GM12865 (cell line): Measurements from ENCODE around the gene SLC12A7.
"Not testable (repeated sequence)": the region's sequence is repeated elsewhere in the genome, so short reads cannot be mapped to it uniquely, and the experiment has no call there.

Experiments used
- DNase-seq: peaks from one replicate; pipeline ENCODE4 v3.0.0; 2010; ENCODE audit warnings: low read depth
- H3K4me3 ChIP-seq: 2 replicates; pipeline ENCODE4 v1.5.1; 2011; ENCODE audit warnings: mild to moderate bottlenecking, low read depth, low read length, control low read depth
- TF ChIP-seq, protein P1 (sequence below): IDR thresholded peaks from 2 replicates; pipeline ENCODE4 v1.5.1; 2011; ENCODE audit warnings: low read length, control low read depth, low read depth, inconsistent platforms; ENCODE audit not compliant: insufficient read depth; ENCODE audit errors: missing control alignments

The SLC12A7 gene

DNA sequence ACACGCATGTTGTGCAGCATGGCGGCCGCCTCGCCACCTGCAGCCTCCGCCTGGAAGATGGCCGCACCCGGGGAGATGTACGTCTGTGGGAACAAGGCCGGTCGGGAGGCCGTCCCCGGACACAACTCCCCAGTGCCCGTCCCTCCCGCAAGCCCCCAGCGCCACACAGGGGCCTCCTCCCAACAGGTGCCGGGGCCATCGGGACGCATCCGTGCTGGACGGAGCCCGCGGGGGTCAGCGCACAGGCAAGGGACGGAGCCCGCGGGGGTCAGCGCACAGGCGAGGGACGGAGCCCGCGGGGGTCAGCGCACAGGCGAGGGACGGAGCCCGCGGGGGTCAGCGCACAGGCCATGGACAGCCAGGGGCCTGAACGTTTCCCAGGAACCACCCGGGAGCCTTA, 26.5 kb downstream of the SLC12A7 start:
- no peak for DNase-seq
- no peak overlapping the region for H3K4me3 ChIP-seq
- TF ChIP-seq, protein P1, sequence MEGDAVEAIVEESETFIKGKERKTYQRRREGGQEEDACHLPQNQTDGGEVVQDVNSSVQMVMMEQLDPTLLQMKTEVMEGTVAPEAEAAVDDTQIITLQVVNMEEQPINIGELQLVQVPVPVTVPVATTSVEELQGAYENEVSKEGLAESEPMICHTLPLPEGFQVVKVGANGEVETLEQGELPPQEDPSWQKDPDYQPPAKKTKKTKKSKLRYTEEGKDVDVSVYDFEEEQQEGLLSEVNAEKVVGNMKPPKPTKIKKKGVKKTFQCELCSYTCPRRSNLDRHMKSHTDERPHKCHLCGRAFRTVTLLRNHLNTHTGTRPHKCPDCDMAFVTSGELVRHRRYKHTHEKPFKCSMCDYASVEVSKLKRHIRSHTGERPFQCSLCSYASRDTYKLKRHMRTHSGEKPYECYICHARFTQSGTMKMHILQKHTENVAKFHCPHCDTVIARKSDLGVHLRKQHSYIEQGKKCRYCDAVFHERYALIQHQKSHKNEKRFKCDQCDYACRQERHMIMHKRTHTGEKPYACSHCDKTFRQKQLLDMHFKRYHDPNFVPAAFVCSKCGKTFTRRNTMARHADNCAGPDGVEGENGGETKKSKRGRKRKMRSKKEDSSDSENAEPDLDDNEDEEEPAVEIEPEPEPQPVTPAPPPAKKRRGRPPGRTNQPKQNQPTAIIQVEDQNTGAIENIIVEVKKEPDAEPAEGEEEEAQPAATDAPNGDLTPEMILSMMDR, result no peak

DNA sequence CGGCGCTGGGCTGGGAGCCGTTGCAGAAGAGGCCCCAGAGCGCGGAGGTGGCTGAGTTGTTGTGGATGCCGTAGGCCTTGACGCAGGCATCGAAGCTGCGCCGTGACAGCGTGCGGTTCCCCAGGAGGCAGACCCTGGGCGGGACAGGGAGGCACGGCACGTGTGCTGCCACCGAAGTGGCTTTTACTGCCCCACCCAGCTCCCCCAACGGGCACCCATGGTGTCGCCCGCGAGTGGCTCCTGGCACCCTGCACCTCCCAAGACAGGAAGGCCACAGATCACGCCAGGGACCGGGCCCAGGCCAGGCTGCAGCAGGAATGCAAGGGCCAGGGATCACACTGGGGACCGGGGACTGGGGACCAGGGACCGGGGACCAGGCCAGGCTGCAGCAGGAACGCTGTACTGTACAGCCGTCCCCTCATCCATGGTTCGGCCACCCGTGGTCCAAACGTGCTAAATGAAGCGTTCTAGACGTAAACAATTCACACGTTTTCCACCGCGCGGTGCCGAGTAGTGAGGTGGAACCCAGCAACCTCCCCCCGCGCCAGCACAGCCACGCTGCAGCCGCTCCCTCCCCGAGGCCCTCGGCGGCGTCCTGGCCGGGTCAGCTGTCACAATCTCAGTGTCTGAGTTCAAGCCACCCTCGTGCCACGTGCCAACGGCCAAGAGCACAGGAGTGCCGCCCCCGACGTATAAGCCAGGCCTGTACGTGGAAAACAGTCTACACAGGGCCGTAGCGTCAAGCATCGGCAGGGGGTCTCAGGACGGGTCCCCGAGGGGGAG, 27.8 kb downstream of the SLC12A7 start:
- no peak for DNase-seq
- H3K4me3 ChIP-seq, result no peak overlapping the region
- TF ChIP-seq, protein P1, result no peak

DNA sequence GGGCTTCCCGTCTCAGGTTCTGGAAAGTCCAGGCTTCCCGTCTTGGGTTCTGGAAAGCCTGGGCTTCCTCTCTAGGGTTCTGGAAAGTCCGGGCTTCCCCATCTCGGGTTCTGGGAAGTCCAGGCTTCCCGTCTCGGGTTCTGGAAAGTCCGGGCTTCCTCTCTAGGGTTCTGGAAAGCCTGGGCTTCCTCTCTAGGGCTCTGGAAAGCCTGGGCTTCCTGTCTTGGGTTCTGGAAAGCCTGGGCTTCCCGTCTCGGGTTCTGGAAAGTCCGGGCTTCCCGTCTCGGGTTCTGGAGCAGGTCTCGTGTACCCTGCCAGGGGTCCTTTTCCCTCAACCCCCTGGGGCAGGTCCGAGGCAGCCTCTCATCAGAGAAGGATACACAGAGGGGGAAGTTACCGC, 28.8 kb downstream of the SLC12A7 start:
- not testable (repeated sequence) for H3K4me3 ChIP-seq, DNase-seq

DNA sequence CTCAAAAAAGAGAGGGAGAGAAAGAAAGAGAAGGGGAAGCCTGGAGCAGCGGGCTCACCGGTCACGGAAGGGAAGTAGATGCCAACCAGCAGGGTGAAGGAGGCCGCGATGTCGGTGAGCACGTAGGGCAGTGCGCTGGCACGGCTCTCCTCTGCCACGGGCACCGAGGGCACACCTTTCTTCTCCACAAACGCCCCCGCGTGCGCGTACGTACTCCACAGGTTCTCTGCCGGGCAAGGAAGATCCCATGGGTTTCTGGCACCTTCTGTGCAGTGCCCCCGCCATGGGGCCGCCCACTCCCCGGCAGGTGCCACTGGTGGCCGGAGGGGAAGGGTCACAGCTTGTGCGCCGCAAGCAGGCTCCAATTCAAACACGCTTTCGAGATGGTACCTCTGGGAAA, 30.3 kb downstream of the SLC12A7 start:
- no peak for DNase-seq
- no peak overlapping the region for H3K4me3 ChIP-seq
- TF ChIP-seq, protein P1, result no peak

DNA sequence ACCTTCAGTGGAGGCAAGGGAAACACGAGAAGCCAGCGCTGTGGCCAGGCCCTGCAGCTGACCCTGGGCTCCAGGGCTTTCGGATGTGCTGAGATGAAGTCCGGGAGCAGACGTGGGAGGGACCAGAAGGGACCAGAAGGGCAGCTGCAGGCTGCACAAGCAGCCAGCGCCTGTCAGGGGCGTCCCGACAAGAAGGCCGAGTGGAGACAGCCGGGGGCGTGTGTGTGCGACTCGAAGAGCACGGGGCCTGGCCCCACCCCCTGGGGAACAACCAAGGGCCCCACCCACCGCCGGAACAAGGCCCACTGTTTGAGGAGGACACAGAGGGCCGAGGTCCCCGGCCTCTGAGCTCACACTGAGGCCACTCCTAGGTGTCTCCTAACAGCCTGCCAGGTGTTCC, 31.4 kb downstream of the SLC12A7 start:
- TF ChIP-seq, protein P1, result no peak
- no peak for DNase-seq
- H3K4me3 ChIP-seq, result no peak overlapping the region

DNA sequence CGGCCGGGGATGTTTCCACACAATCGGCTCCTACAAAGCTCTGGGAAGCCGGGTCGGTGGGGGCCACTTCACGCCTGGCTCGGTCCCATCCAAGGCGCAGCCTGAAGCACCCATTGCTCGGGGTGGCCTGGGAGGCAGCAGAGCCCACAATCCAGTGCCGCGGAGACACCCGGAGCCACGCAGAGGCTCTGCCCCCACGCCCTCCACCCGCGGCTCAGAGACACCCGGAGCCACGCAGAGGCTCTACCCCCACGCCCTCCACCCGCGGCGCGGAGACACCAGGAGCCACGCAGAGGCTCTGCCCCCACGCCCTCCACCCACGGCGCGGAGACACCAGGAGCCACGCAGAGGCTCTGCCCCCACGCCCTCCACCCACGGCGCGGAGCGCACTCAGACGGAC, 31.9 kb downstream of the SLC12A7 start:
- H3K4me3 ChIP-seq, result no peak overlapping the region
- no peak for DNase-seq
- TF ChIP-seq, protein P1, result no peak

DNA sequence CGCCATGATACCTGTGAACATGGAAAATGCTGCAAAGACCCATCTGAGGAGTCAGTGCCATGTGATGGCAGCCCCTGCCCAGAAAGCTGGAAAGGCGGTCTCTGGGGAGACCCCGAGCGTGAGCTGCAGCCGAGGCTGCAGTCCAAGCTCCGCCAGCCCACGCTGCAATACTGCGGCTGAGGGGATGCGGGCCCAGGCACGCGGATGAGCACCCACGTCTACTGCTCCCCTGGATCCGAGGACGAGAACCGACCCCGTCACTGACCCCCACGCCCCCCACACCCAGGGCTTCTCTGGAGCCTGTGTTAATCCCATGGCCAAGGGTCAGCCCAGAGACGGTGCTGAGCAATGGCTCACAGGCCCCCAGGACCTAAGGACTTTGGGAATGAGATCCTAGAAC, 32.4 kb downstream of the SLC12A7 start:
- H3K4me3 ChIP-seq, result no peak overlapping the region
- TF ChIP-seq, protein P1, result no peak
- DNase-seq, result no peak
